ENCODE measurements around the gene INSRR. TPM values are rescaled to one million over a fixed set of nuclear protein-coding genes. Genes with fewer than 3 reads are reported as not detected.

Gene INSRR
- total and polyA plus RNA-seq, 2 of the 8 experiments (the other 6 are each of a cell fraction or from before 2014, with no cell fraction given) = 0.02 TPM; not detected in 1

- H3K4me2 ChIP-seq (ENCODE audit: insufficient read depth in 1 of 2, low read depth in 2 of 2, low read length in 2 of 2) = no peak overlapping the region
- no peak overlapping the region for H3K14ac ChIP-seq (ENCODE audit: insufficient read length)
- H3K9me3 ChIP-seq (ENCODE audit: insufficient read depth in 2 of 2, low read depth in 1 of 2, low read length in 1 of 2) = peaks cover 0 to 4% of the 10 kb centered on the region in 2 experiments; a peak in 1 of 4 replicates
- no peak overlapping the region for H2BK120ac ChIP-seq (replicated peaks; ENCODE audit: low read depth, low read length)
- H2AK5ac ChIP-seq (ENCODE audit: low read depth, low read length) = no peak overlapping the region
- no peak overlapping the region for H3K18ac ChIP-seq (ENCODE audit: extremely low read depth, low read length)
- FAIRE-seq (no peak), DNase-seq (ENCODE audit: low read depth in 1 of 2, low spot score in 2 of 2) (no peak)
- WGBS, 2 experiments (ENCODE audit: extremely low coverage in 1 of 2, insufficient coverage in 1 of 2, insufficient read length in 1 of 2, insufficient replicate concordance in 2 of 2, low coverage in 1 of 2, low lambda C conversion rate in 2 of 2, missing lambda C conversion rate in 1 of 2) = 83% methylated on average over 19 of the region's 19 CpGs; no CpG with 5 or more reads in 1 of the 2 experiments
- H4K20me1 ChIP-seq (replicated peaks in 1 of 2; ENCODE audit: control insufficient read depth in 1 of 2, insufficient read depth in 2 of 2, low read length in 2 of 2) = peaks cover 0 to 2% of the 10 kb centered on the region in 2 experiments
- ChIA-PET CTCF (ENCODE audit: partially characterized antibody) (interaction anchor here (0.9 to 2.4 kb wide), 4 partner anchors 9 to 19 kb away, joined by 3 to 13 read pairs (median 6); partner anchors contain the start of gene PEAR1), POLR2A (ENCODE audit: partially characterized antibody) (interaction anchor here (0.6 kb wide), 1 partner anchor 160 kb away, joined by 3 read pairs; no protein-coding TSS in a partner anchor)
- H3K4ac ChIP-seq (replicated peaks; ENCODE audit: insufficient read length, low read depth, low read length) = no peak overlapping the region
- H3K23me2 ChIP-seq (ENCODE audit: low read depth, low read length) = no peaks in the 10 kb centered on the region
- H2BK12ac ChIP-seq (ENCODE audit: low read depth, low read length) = no peak overlapping the region
- H3K9ac ChIP-seq (replicated peaks in 1 of 4; ENCODE audit: extremely low read depth in 1 of 4, low read depth in 3 of 4, low read length in 3 of 4) = no peak overlapping the region
- no peak overlapping the region for H3K56ac ChIP-seq (replicated peaks; ENCODE audit: insufficient read length, low read depth, low read length)
- H4K5ac ChIP-seq (ENCODE audit: insufficient read length, low read depth, low read length) = no peak overlapping the region
- no peak overlapping the region for H2BK15ac ChIP-seq (ENCODE audit: low read length)
- H4K8ac ChIP-seq (ENCODE audit: extremely low read depth, insufficient read depth, low read length) = no peak overlapping the region
- no peak overlapping the region for H3K4me3 ChIP-seq (ENCODE audit: extremely low read depth in 1 of 4, insufficient read depth in 2 of 4, low read depth in 3 of 4, low read length in 4 of 4)
- peaks cover 0 to 4% (median 0%) of the 10 kb centered on the region in 4 experiments; a peak in 3 of 7 replicates for H3K4me1 ChIP-seq (replicated peaks in 1 of 4; ENCODE audit: control insufficient read depth in 3 of 4, insufficient read depth in 4 of 4, low read length in 3 of 4)
- H3K27me3 ChIP-seq (replicated peaks in 1 of 4; ENCODE audit: control insufficient read depth in 3 of 4, extremely low read depth in 1 of 4, insufficient read depth in 3 of 4, low read length in 3 of 4) = peaks cover 0 to 4% (median 0%) of the 10 kb centered on the region in 4 experiments; a peak in 4 of 7 replicates
- no peak overlapping the region for H4K91ac ChIP-seq (replicated peaks; ENCODE audit: insufficient read length, low read length)
- no peak overlapping the region for H2BK20ac ChIP-seq (ENCODE audit: low read length)
- H3K79me2 ChIP-seq (ENCODE audit: control insufficient read depth in 1 of 2, insufficient read depth in 2 of 2, low read length in 2 of 2) = no peaks in the 10 kb centered on the region
- no peak overlapping the region for H3K27ac ChIP-seq (ENCODE audit: low read depth, low read length)
- H3K36me3 ChIP-seq (ENCODE audit: control insufficient read depth in 2 of 4, insufficient read depth in 4 of 4, low read length in 3 of 4) = no peaks in the 10 kb centered on the region
- no peak overlapping the region for H2AFZ ChIP-seq (ENCODE audit: low read length)
- no peak overlapping the region for H2BK5ac ChIP-seq (ENCODE audit: low read depth, low read length)
- H3K79me1 ChIP-seq (ENCODE audit: low read depth, low read length) = no peaks in the 10 kb centered on the region
- no peak overlapping the region for H3K23ac ChIP-seq (ENCODE audit: insufficient read length)
- no peak for TF ChIP-seq KDM4A (IDR thresholded peaks at IDR 0.05; ENCODE audit: low read depth, low read length, severe bottlenecking)
- no peak for TF ChIP-seq TCF12 (IDR thresholded peaks at IDR 0.05; ENCODE audit: low read depth, low read length)
- no peak for TF ChIP-seq POLR2A (IDR thresholded peaks at IDR 0.05; ENCODE audit: control extremely low read depth in 1 of 2, low read depth in 2 of 2, low read length in 2 of 2)
- no peak for TF ChIP-seq ZNF274 (IDR thresholded peaks at IDR 0.05; ENCODE audit: borderline replicate concordance, extremely low read depth, low read length)
- TF ChIP-seq SIX5 (IDR thresholded peaks at IDR 0.05; ENCODE audit: low read depth, low read length) = no peak
- no peak for TF ChIP-seq CTBP2 (IDR thresholded peaks at IDR 0.05; ENCODE audit: borderline replicate concordance, insufficient read depth, insufficient read length, low read length)
- no peak for TF ChIP-seq PHF8 (conservative IDR thresholded peaks at IDR 0.05; ENCODE audit: low read depth, low read length)
- TF ChIP-seq CHD2 (IDR thresholded peaks at IDR 0.05; ENCODE audit: low read length) = no peak
- TF ChIP-seq POU5F1 (IDR thresholded peaks at IDR 0.05; ENCODE audit: low read depth, low read length) = no peak
- no peak for TF ChIP-seq TAF7 (optimal IDR thresholded peaks at IDR 0.05; ENCODE audit: borderline replicate concordance, low read depth, low read length)
- TF ChIP-seq GTF2F1 (IDR thresholded peaks at IDR 0.05; ENCODE audit: borderline replicate concordance, low read depth, low read length) = no peak
- TF ChIP-seq FOSL1 (IDR thresholded peaks at IDR 0.05; ENCODE audit: insufficient read depth, low read depth, low read length) = no peak
- no peak for TF ChIP-seq CBX8 (IDR thresholded peaks at IDR 0.05; ENCODE audit: borderline replicate concordance, low read depth, low read length)
These were observed 45.5 kb upstream of the INSRR start for GRCh38 chr1:156904187-156904959.
